ENCODE results near the gene TXNDC11.

GRCh38 chr16:11675561-11676511 is 66.8 kb downstream of the TXNDC11 start:
- TF ChIP-seq CTCF (IDR thresholded peaks at IDR 0.05) (no peak), POLR2A (IDR thresholded peaks at IDR 0.05) (no peak)

All from testis (tissue), 2 donors.